IPS DF 4.7 (cell line): ENCODE data around the gene RAD51B.
"Not testable (repeated sequence)": the region's sequence is repeated elsewhere in the genome, so short reads cannot be mapped to it uniquely, and the experiment has no call there.

Source experiments
- DNase-seq: peaks from one replicate; pipeline ENCODE4 v3.0.0-alpha.2; 2013; ENCODE audit warnings: low spot score; ENCODE audit errors: extremely low read depth

Gene RAD51B

GRCh38 chr14:68268197-68268596 is 448.6 kb downstream of the RAD51B start:
- DNase-seq, result no peak

GRCh38 chr14:68268719-68269118 is 449.1 kb downstream of the RAD51B start:
- no peak for DNase-seq

- DNase-seq, result no peak
Observed at GRCh38 chr14:68269136-68269927, 449.8 kb downstream of the RAD51B start.

GRCh38 chr14:68270342-68270741 is 450.8 kb downstream of the RAD51B start:
- DNase-seq, result no peak

- DNase-seq, result no peak
Observed at GRCh38 chr14:68271913-68272391, 452.4 kb downstream of the RAD51B start.

GRCh38 chr14:68273413-68273812 is 453.8 kb downstream of the RAD51B start:
- DNase-seq, result no peak

GRCh38 chr14:68274725-68275124 is 455.1 kb downstream of the RAD51B start:
- no peak for DNase-seq

GRCh38 chr14:68278576-68279436 is 459.2 kb downstream of the RAD51B start:
- DNase-seq, result no peak

GRCh38 chr14:68279437-68279720 is 459.8 kb downstream of the RAD51B start:
- DNase-seq, result no peak

- no peak for DNase-seq
Observed at GRCh38 chr14:68279777-68280233, 460.2 kb downstream of the RAD51B start.

- no peak for DNase-seq
Observed at GRCh38 chr14:68281497-68281896, 461.9 kb downstream of the RAD51B start.

- no peak for DNase-seq
Observed at GRCh38 chr14:68282479-68283377, 463.1 kb downstream of the RAD51B start.

- DNase-seq, result no peak
Observed at GRCh38 chr14:68283378-68284123, 464.0 kb downstream of the RAD51B start.

GRCh38 chr14:68284333-68284732 is 464.8 kb downstream of the RAD51B start:
- DNase-seq, result no peak

GRCh38 chr14:68284834-68285233 is 465.3 kb downstream of the RAD51B start:
- no peak for DNase-seq

GRCh38 chr14:68285421-68286179 is 466.0 kb downstream of the RAD51B start:
- DNase-seq, result no peak

- no peak for DNase-seq
Observed at GRCh38 chr14:68286667-68287066, 467.1 kb downstream of the RAD51B start.

GRCh38 chr14:68289452-68289851 is 469.9 kb downstream of the RAD51B start:
- not testable (repeated sequence) for DNase-seq

GRCh38 chr14:68291820-68292219 is 472.2 kb downstream of the RAD51B start:
- peak; percentile 56 for DNase-seq
